ES-I3 (cell line): ENCODE data around the gene SDCBP2.

Experiments used
- H3K36me3 ChIP-seq: 2 replicates; pipeline ENCODE4 v1.6.1; 2013; ENCODE audit warnings: mild to moderate bottlenecking, low read length, control low read depth, moderate library complexity; ENCODE audit not compliant: insufficient read depth
- H3K4me1 ChIP-seq: 2 replicates; pipeline ENCODE4 v1.6.1; 2013; ENCODE audit warnings: mild to moderate bottlenecking, control low read depth, low read length; ENCODE audit not compliant: insufficient read depth
- H3K9ac ChIP-seq: 2 replicates; pipeline ENCODE4 v1.6.1; 2013; ENCODE audit warnings: low read depth, mild to moderate bottlenecking, low read length, moderate library complexity
- H3K9me3 ChIP-seq: 2 replicates; pipeline ENCODE4 v1.6.1; 2013; ENCODE audit warnings: mild to moderate bottlenecking, low read length, moderate library complexity; ENCODE audit not compliant: control insufficient read depth, insufficient read depth

SDCBP2 gene

DNA sequence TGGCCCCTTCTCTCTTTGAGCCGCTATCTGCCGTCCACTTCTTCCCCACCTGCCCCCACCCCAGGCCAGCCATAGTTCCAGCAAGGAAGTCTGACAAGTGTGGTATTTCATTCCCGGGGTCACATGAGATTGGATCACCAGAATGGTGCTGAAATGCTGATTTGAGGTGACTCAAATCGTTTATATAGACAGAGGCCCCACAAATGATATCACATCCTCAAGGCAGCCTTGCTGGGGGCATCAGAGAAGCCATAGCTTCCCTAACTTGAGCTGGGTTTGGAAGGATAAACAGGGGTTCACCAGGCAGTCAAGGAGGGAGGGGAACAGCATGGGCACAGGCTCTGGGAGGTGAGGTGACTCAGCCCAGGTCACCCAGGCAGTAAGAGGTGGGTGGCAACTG is 9.9 kb downstream of the SDCBP2 start:
- no peak overlapping the region for H3K9ac ChIP-seq
- H3K4me1 ChIP-seq = no peaks in the 10 kb centered on the region
- H3K9me3 ChIP-seq = no peaks in the 10 kb centered on the region
- H3K36me3 ChIP-seq = no peaks in the 10 kb centered on the region

DNA sequence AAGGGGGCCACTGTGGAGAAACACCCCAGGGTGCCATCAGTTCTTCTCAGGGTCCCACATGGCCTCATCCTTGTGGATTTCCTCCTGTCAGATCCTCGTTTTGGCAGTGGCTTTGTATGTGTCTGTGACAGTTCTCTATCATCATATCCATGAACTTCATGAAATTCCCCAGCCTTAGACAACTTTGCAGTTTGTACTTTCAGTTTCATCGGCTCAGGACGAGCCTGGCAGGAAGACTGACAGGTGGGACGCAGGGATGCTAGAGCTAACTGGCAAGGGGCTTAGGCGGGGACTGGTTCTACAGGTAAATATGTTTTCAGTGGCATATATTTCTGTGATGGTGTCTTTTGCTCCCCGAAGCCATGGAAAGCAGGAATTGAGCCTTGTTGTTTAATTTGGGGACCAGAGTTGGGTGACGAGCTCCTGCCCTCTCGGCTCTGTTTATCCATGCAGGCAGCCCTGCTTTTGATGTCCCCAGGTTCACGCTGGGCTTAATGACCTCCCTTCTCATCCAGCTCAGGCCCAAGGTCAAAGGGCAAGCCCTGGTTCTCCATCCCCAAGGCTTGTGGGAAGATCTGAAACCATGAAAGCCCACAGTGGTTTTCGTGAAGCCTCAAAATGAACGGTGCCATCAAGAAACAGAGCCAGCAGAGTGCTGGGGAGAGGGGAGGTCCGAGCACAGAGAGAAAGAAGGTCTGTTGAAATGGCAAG is 11.2 kb downstream of the SDCBP2 start:
- Histone ChIP-seq H3K4me1 (no peaks in the 10 kb centered on the region; the same call in 1 of the 2 replicates), H3K9me3 (no peaks in the 10 kb centered on the region), H3K36me3 (no peaks in the 10 kb centered on the region), H3K9ac (no peak overlapping the region)

DNA sequence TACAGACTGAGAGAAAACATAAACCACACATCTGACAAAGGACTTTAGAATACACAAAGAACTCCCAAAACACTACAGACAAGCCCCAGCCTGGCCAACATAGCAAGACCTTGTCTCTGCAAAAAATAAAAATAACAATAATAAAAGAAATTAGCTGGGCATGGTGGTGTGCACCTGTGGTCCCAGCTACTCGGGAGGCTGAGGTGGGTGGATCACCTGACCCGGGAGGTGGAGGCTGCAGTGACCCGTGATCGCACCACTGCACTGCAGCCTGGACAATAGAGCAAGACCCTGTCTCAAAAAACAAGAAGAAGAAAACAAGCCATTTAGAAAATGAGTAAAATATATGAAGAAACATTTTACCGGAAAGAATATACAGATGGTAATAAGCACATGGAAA is 13.1 kb downstream of the SDCBP2 start:
- H3K4me1 ChIP-seq = no peaks in the 10 kb centered on the region; the same call in 1 of the 2 replicates
- no peaks in the 10 kb centered on the region for H3K36me3 ChIP-seq
- no peaks in the 10 kb centered on the region for H3K9me3 ChIP-seq
- no peak overlapping the region for H3K9ac ChIP-seq

DNA sequence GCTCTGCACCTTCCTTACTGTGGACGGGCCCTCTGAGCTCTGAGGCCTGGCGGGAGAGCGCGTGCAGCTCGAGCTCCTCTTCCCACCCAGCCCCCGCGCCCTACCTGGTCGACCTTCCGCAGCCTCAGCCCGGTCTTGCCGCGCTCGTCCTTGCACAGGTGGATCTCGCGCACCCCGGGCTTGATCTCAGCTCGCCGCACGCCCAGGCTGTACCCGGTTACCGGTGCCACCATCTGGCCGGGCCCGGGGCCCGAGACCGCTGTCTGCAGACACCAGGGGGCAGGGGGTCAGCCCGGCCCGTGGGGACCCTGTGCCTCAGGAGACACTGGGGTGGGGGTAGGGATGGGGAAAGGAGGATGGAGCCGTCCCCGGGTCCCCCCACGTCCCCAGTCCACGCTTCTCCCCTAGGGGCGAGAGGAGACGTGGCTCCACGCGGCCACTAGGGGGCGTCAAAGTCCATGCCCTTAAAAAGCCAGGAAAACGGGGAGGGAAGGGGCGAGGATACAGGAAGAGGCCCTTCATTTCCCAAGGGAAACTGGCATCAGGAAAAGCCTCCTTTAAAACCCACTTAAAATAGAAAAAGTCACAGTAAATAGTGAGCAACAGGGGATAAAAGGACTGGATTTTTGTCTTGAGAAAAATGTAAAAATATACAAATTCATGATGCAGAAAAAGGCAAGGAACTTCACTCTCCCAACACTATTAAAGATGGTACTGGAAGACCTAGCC is 15.5 kb downstream of the SDCBP2 start:
- Histone ChIP-seq H3K9ac (peak overlapping the region; percentile 56; the same call in 1 of the 2 replicates), H3K4me1 (peaks cover 6% of the 10 kb centered on the region; the same call in 1 of the 2 replicates), H3K36me3 (no peaks in the 10 kb centered on the region), H3K9me3 (no peaks in the 10 kb centered on the region)

DNA sequence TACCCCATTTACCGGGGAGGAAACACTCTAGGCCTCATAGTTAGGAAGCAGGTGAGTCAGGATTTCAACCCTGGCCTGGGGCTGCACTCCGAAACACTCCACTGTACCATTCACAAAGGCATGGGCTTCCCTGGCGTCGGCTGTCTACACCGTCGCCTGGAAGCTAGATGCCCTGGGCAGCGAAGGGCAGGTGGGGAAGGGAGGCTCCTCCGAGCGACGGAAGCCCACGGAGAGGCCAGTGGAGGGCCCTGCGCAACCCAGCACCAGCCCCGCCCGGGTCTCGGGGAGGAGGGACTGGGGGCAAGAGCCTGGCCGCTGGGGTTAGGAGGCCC is 16.1 kb downstream of the SDCBP2 start:
- Histone ChIP-seq H3K9me3 (no peaks in the 10 kb centered on the region), H3K36me3 (no peaks in the 10 kb centered on the region), H3K9ac (peak overlapping the region; percentile 56; the same call in 1 of the 2 replicates), H3K4me1 (peaks cover 6% of the 10 kb centered on the region; the same call in 1 of the 2 replicates)

DNA sequence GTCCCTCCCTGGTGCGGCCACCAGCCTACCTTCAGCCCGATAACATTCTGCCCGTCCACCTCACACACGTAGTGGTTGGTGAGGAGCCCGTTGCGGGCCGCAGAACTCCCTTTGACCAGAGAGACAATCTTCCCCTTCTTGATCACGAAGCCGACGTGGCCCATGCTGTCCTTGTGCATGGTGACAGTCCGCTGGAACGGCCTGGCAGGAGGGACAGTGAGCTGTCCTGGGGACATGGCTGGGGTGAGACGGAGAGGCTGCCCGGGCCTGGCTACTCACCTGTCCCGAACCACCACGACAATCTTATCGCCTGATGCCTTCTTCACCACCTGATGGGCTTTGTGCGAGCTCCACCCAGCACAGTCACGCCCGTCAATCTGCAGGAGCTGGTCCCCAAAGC is 16.6 kb downstream of the SDCBP2 start:
- Histone ChIP-seq H3K9ac (no peak overlapping the region), H3K36me3 (no peaks in the 10 kb centered on the region), H3K9me3 (no peaks in the 10 kb centered on the region), H3K4me1 (peaks cover 6% of the 10 kb centered on the region; the same call in 1 of the 2 replicates)

DNA sequence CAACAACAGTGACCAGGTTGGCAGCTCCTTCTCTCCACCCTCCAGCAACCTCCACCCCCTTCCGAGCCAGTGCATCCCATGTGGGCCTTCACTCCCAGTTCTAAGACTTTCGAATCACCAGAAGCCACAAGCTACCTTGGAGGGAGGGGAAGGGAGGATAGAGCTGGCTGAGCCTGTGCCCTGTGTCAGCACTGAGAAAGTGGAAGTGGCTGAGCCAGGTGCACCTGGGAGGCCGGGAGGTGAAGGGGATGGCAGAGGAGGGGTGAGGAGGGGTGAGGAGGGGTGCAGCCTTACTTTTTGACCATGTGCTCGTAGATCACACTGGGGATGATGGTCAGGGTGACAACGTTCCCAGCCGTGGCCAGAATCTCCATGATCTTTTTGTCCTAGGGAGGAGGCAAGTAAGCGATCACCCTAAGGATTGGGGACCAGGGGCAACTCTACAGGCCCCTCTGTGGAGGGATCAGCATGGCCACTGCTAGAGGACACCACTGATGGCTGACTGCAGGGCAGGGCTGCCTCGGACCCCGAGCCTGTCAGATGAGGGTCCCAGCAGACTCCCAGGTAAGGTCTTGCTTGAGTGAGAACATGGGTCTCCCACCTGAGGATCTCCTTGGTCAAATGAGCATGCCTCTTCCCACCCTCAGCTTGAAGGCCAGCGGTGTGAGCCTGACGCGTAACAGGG is 18.3 kb downstream of the SDCBP2 start:
- no peaks in the 10 kb centered on the region for H3K9me3 ChIP-seq
- no peaks in the 10 kb centered on the region for H3K36me3 ChIP-seq
- H3K9ac ChIP-seq = no peak overlapping the region
- peaks cover 6% of the 10 kb centered on the region; the same call in 1 of the 2 replicates for H3K4me1 ChIP-seq

DNA sequence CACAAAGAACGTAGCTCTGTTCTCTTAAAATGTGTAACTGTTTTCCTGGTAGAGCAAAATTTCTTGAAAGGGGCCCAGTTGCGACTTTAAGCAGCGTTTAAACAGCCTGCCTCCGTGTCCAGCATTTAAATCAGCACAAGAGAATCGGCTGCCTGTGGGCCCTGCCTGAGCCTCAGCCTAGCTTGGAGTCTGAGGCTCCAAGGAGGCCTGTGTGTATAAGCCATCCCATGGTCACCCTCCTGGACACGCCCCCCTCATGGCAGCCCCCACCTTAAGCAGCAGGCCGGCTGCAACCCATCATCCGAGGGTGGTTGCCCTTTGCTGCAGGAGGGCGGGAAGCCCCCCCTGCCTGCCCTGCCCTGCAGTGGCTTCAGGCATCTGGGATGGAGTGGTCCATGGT is 18.9 kb downstream of the SDCBP2 start:
- peaks cover 6% of the 10 kb centered on the region; the same call in 1 of the 2 replicates for H3K4me1 ChIP-seq
- H3K36me3 ChIP-seq = no peaks in the 10 kb centered on the region
- H3K9me3 ChIP-seq = no peaks in the 10 kb centered on the region
- no peak overlapping the region for H3K9ac ChIP-seq

DNA sequence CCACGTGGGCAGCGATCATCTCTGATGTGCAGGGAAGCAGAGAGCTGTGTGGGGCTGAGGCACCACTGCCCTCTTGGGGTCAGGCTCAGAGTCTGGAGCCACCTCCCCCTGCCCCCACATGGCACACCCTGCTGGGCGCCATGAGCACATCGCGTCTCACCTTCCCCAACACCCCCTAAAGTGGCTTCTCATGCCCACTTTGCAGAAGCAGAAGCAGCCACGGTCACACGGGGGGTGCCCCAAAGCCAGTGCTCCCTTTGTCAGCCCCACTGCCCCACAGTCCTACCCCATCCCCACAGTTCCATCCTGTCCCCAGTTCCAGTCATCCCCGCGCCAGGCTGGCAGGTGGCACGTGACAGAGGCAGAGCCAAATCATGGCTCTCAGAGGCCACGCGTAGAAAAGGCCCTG is 19.5 kb downstream of the SDCBP2 start:
- H3K9me3 ChIP-seq = no peaks in the 10 kb centered on the region
- H3K36me3 ChIP-seq = no peaks in the 10 kb centered on the region
- H3K4me1 ChIP-seq = peaks cover 6% of the 10 kb centered on the region; the same call in 1 of the 2 replicates
- H3K9ac ChIP-seq = no peak overlapping the region

DNA sequence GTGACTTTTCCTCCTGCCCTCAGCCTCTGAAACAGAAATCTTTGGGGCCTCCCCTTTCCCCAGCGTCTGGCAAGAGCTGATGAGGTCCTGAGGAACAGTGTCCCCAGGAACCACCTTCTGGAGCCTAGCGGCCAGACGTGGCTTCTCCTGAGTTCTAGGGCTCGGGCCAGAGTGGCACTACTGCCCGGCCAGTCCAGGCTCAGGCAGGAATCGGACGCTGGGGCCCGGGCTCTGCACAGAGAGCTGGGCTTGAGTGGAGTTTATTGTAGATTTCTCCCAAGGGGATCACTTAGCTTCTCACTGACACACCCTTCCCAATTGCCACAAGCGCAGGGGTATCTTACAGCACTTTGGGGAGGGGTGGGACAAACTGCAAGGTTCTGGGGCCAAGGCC is 20.2 kb downstream of the SDCBP2 start:
- Histone ChIP-seq H3K4me1 (peaks cover 6% of the 10 kb centered on the region; the same call in 1 of the 2 replicates), H3K9ac (no peak overlapping the region), H3K9me3 (no peaks in the 10 kb centered on the region), H3K36me3 (no peaks in the 10 kb centered on the region)

DNA sequence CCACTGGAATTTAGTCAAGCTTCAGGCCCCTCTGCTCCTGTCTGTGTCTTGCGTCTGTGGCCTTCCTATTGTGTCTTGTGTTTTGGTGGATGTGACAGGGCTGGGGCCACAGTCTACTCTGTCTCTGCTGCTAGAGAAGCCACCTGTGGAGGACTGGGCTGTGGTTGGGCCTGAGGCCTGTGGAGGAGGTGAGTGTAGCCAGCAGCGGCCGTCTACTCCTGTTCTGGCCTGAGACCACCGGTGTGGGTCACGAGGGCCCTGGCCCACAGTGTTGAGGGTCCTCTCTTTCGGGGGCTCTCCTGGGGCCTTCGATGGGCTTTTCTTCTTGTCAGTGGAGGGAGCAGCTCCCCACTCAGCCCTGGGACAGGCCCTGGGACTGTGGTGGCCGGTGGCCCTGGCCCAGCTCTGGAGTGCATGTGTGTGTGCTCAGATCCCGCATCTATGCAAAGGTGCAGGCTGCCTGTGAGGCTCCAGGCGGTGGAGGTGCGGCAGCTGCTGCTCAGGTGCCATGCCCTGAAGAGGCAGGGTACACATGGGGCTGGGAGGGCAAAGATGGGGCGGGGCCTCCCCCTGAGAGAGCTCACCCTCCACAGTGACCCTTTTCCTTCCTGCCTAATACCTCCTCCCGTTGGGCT is 20.8 kb downstream of the SDCBP2 start:
- Histone ChIP-seq H3K4me1 (peaks cover 6% of the 10 kb centered on the region; the same call in 1 of the 2 replicates), H3K9me3 (no peaks in the 10 kb centered on the region), H3K9ac (no peak overlapping the region), H3K36me3 (no peaks in the 10 kb centered on the region)

DNA sequence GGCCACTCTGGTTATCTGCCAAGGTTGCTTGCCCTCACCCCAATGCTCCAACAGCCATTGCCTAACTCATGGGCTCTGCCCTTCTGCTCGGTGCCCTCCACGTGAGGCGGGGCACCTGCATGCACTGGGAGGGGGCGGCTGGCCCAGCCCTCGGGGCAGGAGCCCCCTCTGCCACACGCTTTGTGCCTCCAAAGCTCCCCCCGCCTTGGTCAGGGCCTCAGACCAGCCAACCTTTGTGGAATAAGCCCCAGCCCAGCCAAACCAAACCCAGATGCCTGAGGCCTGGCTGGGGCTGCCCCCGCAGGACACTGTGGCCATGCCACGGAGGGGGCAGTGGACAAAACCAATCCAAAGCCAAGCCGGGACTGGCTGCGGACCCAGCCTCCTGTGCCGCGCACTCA is 21.4 kb downstream of the SDCBP2 start:
- H3K9me3 ChIP-seq = no peaks in the 10 kb centered on the region
- no peak overlapping the region for H3K9ac ChIP-seq
- H3K4me1 ChIP-seq = peaks cover 6% of the 10 kb centered on the region; the same call in 1 of the 2 replicates
- H3K36me3 ChIP-seq = no peaks in the 10 kb centered on the region

DNA sequence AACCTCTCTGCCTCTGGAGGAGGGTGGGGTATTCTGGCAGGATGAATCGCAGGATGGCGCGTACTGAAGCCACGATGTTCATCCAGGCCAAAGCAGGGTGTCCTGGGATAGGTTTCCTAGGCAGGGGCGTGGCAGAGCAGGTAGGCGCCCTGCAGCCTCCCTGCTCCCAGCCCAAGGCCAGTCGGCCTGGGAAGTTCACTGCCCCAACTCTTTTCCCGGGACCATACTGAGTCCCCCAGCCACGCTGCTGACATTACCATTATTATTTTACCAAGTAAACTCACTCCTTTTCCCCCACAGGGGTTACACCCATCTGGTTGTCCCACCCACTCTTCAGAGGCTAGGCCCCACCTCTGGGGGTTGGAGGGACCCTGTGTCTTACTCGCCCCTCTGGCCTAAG is 21.8 kb downstream of the SDCBP2 start:
- Histone ChIP-seq H3K9me3 (no peaks in the 10 kb centered on the region), H3K4me1 (peaks cover 6% of the 10 kb centered on the region; the same call in 1 of the 2 replicates), H3K36me3 (no peaks in the 10 kb centered on the region), H3K9ac (no peak overlapping the region)
